ENCODE results near the gene IL36G.

- TF ChIP-seq CTCF (IDR thresholded peaks at IDR 0.05) (no peak), POLR2A (IDR thresholded peaks at IDR 0.05) (no peak)
These were observed 1.9 kb downstream of the IL36G start for GRCh38 chr2:112979731-112980130.
